HepG2 (cell line): ENCODE results near the gene STK32C. TPM values are rescaled to one million over a fixed set of nuclear protein-coding genes. Genes with fewer than 3 reads are reported as not detected.

Experiments
- AGO2 ChIP-seq: fragments of 200-400 bp; formaldehyde crosslinking; optimal IDR thresholded peaks from 2 replicates; pipeline ENCODE3; 2017; ENCODE audit warnings: mild to moderate bottlenecking, low read depth, low read length, moderate library complexity
- CHD4 ChIP-seq: fragments of 200-600 bp; sonication (generic); IDR thresholded peaks from 2 replicates; pipeline ENCODE4 v1.7.0; 2017; ENCODE audit warnings: mild to moderate bottlenecking, low read length, borderline replicate concordance
- FOXP4 ChIP-seq: sonication (generic); formaldehyde crosslinking; IDR thresholded peaks from 2 replicates; pipeline ENCODE4 v1.4.0; 2020; ENCODE audit warnings: missing genetic modification reagents
- IKZF4 ChIP-seq: sonication (generic); formaldehyde crosslinking; IDR thresholded peaks from 2 replicates; pipeline ENCODE4 v1.5.1; 2020; ENCODE audit warnings: borderline replicate concordance, mild to moderate bottlenecking, low read depth, missing genetic modification reagents; ENCODE audit errors: not compliant biosample characterization
- KLF16 ChIP-seq, 2 experiments: sonication (generic) in 1 of 2; formaldehyde crosslinking in 1 of 2; IDR thresholded peaks; 2 replicates each; pipeline versions ENCODE4 v1.6.1 to v1.8.0; 2016 to 2023; ENCODE audit warnings: missing genetic modification reagents in 2 of 2, missing compliant biosample characterization in 1 of 2
- NPAS2 ChIP-seq: sonication (generic); formaldehyde crosslinking; IDR thresholded peaks from 2 replicates; pipeline ENCODE4 v1.8.0; 2022; ENCODE audit warnings: mild to moderate bottlenecking, missing genetic modification reagents, borderline replicate concordance
- PAX8 ChIP-seq: sonication (generic); formaldehyde crosslinking; IDR thresholded peaks from 2 replicates; pipeline ENCODE4 v1.8.0; 2022; ENCODE audit warnings: mild to moderate bottlenecking, missing genetic modification reagents, borderline replicate concordance
- SIN3A ChIP-seq: IDR thresholded peaks from 2 replicates; pipeline ENCODE4 v1.6.1; 2011; ENCODE audit warnings: low read depth, mild to moderate bottlenecking, control low read depth, low read length, borderline replicate concordance
- SNAPC2 ChIP-seq: sonication (generic); formaldehyde crosslinking; IDR thresholded peaks from 2 replicates; pipeline ENCODE4 v1.8.1; 2022; ENCODE audit warnings: mild to moderate bottlenecking, missing genetic modification reagents
- TSC22D2 ChIP-seq: sonication (generic); formaldehyde crosslinking; IDR thresholded peaks from 2 replicates; pipeline ENCODE4 v1.5.1; 2020; ENCODE audit warnings: missing genetic modification reagents, mild to moderate bottlenecking, borderline replicate concordance
- ZNF468 ChIP-seq: sonication (generic); formaldehyde crosslinking; IDR thresholded peaks from 2 replicates; pipeline ENCODE4 v1.8.0; 2022; ENCODE audit warnings: mild to moderate bottlenecking, moderate library complexity, missing genetic modification reagents
- ZNF556 ChIP-seq: sonication (generic); formaldehyde crosslinking; IDR thresholded peaks from 2 replicates; pipeline ENCODE4 v1.4.0; 2020; ENCODE audit warnings: mild to moderate bottlenecking, missing genetic modification reagents, borderline replicate concordance
- ZNF670 ChIP-seq: sonication (generic); formaldehyde crosslinking; IDR thresholded peaks from 2 replicates; pipeline ENCODE4 v1.8.0; 2022; ENCODE audit warnings: mild to moderate bottlenecking, missing genetic modification reagents, borderline replicate concordance
- polyA plus RNA-seq, 8 experiments: library from polyadenylated mRNA; depleted of rRNA in 3 of 8; stranded (reverse) in 7 of 8; unstranded in 1 of 8; fragments of >200 nt; fragmentation: Illumina TruSeq in 4 of 8; extraction: Trizol in 4 of 8; gene quantifications; 2 replicates each; pipeline versions ENCODE4 v1.2.1 to v1.2.3, GENCODE V29; 2011 to 2016; ENCODE audit warnings: low read depth in 4 of 8, missing spikeins in 1 of 8, mixed read lengths in 1 of 8; ENCODE audit not compliant: insufficient read depth in 1 of 8
- total RNA-seq, 5 experiments: library from RNA; depleted of rRNA; stranded (reverse); fragments of >200 nt; fragmentation: Illumina TruSeq; extraction: Trizol; gene quantifications; 2 replicates each; pipeline ENCODE4 v1.2.3, GENCODE V29; 2016; ENCODE audit warnings: low read depth in 1 of 5
- TF ChIP-seq, protein P1 (sequence below): IDR thresholded peaks from 2 replicates; pipeline ENCODE4 v1.6.1; 2016; ENCODE audit warnings: missing biosample characterization, missing genetic modification reagents, low read depth
- TF ChIP-seq, protein P2 (sequence below): sonication (generic); formaldehyde crosslinking; IDR thresholded peaks from 2 replicates; pipeline ENCODE4 v1.8.1; 2023; ENCODE audit warnings: missing genetic modification reagents, inconsistent platforms, borderline replicate concordance
- TF ChIP-seq, protein P3 (sequence below), 2 experiments: IDR thresholded peaks; 2 replicates each; pipeline ENCODE4 v1.6.1; 2011 to 2012; ENCODE audit warnings: low read length in 2 of 2, borderline replicate concordance in 1 of 2, low read depth in 1 of 2, mild to moderate bottlenecking in 1 of 2, moderate library complexity in 1 of 2
- TF ChIP-seq, protein P4 (sequence below): sonication (generic); formaldehyde crosslinking; IDR thresholded peaks from 2 replicates; pipeline ENCODE4 v1.8.0; 2022; ENCODE audit warnings: mild to moderate bottlenecking, missing genetic modification reagents

Gene STK32C
- total and polyA plus RNA-seq, 2 of the 13 experiments (the other 11 are each of a cell fraction or from before 2014, with no cell fraction given), result 10.9 to 19.4 TPM

DNA sequence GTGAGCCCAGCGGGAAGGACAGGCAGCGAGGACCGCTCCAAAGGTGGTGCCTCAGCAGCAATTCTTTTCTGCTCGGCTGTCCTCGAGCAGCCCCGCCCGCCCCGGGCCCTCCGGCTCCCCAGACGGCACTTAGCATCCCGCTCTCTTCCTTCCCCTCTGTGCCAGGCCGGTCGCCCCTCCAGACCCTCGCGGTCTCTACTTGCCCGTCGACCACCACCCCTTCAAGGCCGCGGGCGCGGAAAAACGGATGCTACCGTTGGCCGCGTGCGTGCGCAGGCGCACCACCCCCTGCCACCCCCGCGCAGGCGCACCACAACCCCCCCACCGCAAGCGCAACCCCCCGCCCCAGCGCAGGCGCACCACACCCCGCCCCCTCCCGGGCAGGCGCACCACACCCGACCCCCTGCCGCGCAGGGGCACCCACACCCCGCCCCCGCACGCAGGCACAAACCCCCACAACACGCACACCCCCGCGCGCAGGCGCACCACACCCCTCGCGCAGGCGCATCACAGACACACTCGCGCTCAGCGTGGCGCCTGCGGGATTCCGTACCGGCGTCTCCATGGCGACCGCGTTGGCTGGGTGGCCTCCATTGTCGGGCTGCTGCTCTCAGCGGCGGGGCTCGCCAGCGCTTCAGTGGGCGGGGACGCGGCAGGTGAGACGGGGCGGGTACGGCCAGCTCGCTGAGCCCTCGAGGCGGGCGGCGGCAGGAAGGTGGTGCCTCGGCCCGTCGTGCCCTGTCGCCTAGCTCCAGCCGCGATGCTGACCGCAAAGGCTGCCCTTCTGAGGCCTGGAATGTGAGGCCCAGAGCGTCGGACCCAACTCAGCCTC, 24.1 kb upstream of the STK32C start, which contains the start of gene LRRC27 (continued):
- no peak; the same call in 1 of the 2 replicates for TF ChIP-seq FOXP4 (CRISPR knock-in tag)
- TF ChIP-seq SIN3A, result peak; percentile 96
- 0 out of 2 replicates have a peak, but pooled peaks have one; percentile 21 for TF ChIP-seq TSC22D2 (CRISPR knock-in tag)
- no peak for TF ChIP-seq CHD4
- no peak for TF ChIP-seq NPAS2
- TF ChIP-seq ZNF556 (CRISPR knock-in tag), result peak; percentile 60; the same call in 1 of the 2 replicates
- TF ChIP-seq PAX8 (CRISPR knock-in tag), result no peak; the same call in 1 of the 2 replicates
- TF ChIP-seq SNAPC2 (CRISPR knock-in tag), result no peak
- TF ChIP-seq AGO2, result no peak
- TF ChIP-seq, protein P1, sequence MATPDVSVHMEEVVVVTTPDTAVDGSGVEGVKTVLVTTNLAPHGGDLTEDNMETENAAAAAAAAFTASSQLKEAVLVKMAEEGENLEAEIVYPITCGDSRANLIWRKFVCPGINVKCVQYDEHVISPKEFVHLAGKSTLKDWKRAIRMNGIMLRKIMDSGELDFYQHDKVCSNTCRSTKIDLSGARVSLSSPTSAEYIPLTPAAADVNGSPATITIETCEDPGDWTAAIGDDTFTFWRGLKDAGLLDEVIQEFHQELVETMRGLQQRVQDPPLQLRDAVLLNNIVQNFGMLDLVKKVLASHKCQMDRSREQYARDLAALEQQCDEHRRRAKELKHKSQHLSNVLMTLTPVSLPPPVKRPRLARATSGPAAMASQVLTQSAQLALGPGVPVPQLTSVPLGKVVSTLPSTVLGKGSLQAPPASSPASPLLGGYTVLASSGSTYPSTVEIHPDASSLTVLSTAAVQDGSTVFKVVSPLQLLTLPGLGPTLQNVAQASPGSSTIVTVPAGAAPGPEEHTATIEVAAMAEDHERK (CRISPR knock-in tag), result peak; percentile 76
- TF ChIP-seq KLF16 (CRISPR knock-in tag; IDR thresholded peaks at IDR 0.05), result peak in 1 of 2 experiments; percentile 70; a peak in 1 of 4 replicates
- TF ChIP-seq ZNF670 (CRISPR knock-in tag), result no peak
- no peak for TF ChIP-seq ZNF468 (CRISPR knock-in tag)
- TF ChIP-seq, protein P2, sequence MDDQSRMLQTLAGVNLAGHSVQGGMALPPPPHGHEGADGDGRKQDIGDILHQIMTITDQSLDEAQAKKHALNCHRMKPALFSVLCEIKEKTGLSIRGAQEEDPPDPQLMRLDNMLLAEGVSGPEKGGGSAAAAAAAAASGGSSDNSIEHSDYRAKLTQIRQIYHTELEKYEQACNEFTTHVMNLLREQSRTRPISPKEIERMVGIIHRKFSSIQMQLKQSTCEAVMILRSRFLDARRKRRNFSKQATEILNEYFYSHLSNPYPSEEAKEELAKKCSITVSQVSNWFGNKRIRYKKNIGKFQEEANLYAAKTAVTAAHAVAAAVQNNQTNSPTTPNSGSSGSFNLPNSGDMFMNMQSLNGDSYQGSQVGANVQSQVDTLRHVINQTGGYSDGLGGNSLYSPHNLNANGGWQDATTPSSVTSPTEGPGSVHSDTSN (CRISPR knock-in tag), result no peak
- peak; percentile 62 for TF ChIP-seq IKZF4 (CRISPR knock-in tag)
- TF ChIP-seq, protein P3, sequence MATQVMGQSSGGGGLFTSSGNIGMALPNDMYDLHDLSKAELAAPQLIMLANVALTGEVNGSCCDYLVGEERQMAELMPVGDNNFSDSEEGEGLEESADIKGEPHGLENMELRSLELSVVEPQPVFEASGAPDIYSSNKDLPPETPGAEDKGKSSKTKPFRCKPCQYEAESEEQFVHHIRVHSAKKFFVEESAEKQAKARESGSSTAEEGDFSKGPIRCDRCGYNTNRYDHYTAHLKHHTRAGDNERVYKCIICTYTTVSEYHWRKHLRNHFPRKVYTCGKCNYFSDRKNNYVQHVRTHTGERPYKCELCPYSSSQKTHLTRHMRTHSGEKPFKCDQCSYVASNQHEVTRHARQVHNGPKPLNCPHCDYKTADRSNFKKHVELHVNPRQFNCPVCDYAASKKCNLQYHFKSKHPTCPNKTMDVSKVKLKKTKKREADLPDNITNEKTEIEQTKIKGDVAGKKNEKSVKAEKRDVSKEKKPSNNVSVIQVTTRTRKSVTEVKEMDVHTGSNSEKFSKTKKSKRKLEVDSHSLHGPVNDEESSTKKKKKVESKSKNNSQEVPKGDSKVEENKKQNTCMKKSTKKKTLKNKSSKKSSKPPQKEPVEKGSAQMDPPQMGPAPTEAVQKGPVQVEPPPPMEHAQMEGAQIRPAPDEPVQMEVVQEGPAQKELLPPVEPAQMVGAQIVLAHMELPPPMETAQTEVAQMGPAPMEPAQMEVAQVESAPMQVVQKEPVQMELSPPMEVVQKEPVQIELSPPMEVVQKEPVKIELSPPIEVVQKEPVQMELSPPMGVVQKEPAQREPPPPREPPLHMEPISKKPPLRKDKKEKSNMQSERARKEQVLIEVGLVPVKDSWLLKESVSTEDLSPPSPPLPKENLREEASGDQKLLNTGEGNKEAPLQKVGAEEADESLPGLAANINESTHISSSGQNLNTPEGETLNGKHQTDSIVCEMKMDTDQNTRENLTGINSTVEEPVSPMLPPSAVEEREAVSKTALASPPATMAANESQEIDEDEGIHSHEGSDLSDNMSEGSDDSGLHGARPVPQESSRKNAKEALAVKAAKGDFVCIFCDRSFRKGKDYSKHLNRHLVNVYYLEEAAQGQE (IDR thresholded peaks at IDR 0.05; ENCODE audit: borderline replicate concordance in 1 of 2, low read depth in 1 of 2, low read length in 2 of 2), result 0 out of 4 replicates have a peak, but pooled peaks of 1 of the 2 experiments have one; percentile 48
- TF ChIP-seq, protein P4, sequence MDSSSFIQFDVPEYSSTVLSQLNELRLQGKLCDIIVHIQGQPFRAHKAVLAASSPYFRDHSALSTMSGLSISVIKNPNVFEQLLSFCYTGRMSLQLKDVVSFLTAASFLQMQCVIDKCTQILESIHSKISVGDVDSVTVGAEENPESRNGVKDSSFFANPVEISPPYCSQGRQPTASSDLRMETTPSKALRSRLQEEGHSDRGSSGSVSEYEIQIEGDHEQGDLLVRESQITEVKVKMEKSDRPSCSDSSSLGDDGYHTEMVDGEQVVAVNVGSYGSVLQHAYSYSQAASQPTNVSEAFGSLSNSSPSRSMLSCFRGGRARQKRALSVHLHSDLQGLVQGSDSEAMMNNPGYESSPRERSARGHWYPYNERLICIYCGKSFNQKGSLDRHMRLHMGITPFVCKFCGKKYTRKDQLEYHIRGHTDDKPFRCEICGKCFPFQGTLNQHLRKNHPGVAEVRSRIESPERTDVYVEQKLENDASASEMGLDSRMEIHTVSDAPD (CRISPR knock-in tag), result no peak
